Activated gamma-delta T cell treated with anti-CD3 and anti-CD28 coated beads, Interleukin-2, amount 50 U/mL, for 16 hours (primary cell): ENCODE data around the gene UMOD.

Source experiments
- DNase-seq: peaks from one replicate; pipeline ENCODE4 v3.0.0-alpha.2; 2020; ENCODE audit warnings: low read depth

UMOD gene

DNA sequence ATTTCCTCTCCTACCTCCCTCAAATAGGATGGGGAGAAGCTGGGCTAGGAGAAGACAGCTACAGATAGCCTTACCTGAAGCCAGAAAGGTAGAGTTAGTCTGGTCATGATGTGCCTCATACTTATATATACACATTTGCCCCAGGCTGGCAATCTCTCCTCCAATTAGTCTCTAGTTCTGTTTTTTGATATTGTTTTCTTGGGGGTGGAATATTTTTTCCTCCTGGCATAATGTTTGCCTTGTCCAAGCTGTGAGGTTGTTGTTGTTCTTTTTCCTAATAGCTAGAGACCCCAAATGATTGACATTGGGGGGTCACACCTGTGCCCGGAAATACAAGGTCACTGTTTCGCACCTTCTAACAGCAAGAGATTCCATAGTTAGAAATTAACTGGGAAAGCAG lies at the start of gene UMOD:
UMOD (minus strand) TSS at position 101 of the 400 bp plus-strand sequence. CDS start 1,978 bp downstream, outside the sequence.
- DNase-seq: no peak

GRCh38 chr16:20401475-20402016 lies 49.0 kb upstream of the UMOD start:
- no peak for DNase-seq

- no peak for DNase-seq
These were observed 48.6 kb upstream of the UMOD start for GRCh38 chr16:20401066-20401465.

DNA sequence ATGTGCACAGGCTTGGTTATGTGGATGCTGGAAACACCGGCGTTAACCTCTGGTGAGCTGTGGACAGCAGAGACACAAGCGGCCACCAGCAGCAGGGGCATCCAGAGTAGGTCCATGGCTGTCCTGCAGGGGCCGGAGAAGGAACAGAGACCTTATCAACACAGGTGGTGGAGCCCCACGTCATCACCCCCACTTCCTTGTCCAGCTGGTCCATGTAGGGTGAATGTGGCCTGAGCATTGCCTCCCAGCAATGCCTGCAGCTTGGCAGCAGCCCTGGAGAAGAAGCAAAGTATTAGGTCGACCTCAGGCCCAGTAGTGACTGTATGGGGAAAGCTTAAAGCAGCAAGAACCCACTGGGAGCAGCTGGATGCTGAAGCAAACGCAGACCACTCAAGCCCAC lies 46.7 kb upstream of the UMOD start:
- DNase-seq: no peak

GRCh38 chr16:20398603-20399002 lies 46.1 kb upstream of the UMOD start:
- DNase-seq: no peak

GRCh38 chr16:20397468-20398074 lies 45.1 kb upstream of the UMOD start:
- no peak for DNase-seq

GRCh38 chr16:20396846-20397467 lies 44.4 kb upstream of the UMOD start:
- no peak for DNase-seq

GRCh38 chr16:20395946-20396345 lies 43.4 kb upstream of the UMOD start:
- no peak for DNase-seq

- DNase-seq: no peak
These were observed 41.5 kb upstream of the UMOD start for GRCh38 chr16:20393801-20394577.

DNA sequence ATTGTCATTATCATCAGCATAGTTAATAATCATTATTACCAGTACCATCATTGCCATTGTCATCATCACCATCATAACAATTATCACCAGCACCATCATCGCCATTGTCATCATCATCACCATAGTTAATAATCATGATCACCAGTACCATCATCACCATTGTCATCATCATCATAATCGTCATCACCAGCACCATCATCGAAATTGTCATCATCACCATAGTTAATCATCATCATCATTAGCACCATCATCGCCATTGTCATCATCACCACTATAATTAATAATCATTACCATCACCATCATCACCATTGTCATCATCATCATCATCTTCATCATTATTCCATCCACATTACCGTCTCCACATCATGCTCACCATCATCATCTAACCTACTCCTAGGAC lies 38.5 kb upstream of the UMOD start:
- no peak for DNase-seq

DNA sequence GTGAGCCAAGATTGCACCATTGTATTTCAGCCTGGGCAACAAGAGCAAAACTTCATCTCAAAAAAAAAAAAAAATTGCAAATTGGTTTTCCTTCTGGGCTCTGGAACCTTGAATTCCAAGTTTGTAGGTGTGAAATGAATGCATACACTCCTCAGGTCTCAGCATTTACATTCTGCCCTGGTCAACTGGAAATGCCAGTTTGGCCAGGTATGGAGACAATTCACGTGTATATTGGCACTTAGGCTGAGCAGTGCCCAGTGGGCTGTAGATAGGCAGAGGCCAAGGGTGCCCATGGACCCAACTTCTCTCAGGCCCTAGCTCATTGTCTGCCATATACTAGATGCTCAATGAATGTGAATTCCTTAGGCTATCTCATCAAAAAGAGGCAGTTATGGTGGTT lies 36.3 kb upstream of the UMOD start:
- DNase-seq: no peak

DNA sequence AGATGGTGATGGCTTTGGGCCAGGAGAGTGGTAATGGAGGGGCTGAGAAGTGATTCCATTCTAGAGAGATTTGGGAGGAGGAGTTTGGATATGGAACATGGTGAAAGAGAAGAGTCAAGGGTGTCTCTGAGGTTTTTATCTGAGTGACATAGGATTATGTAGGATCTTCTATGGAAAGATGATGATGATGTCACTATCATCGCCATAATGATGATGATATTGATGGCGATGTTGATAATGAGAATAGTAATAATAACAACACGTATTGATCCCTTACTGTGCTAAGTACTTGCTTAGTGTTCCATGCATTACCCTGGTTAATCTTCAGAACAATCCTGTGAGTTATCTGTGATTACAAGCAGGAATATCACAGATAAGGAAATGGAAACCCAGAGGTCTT lies 35.5 kb upstream of the UMOD start:
- no peak for DNase-seq

GRCh38 chr16:20385844-20386832 lies 33.6 kb upstream of the UMOD start:
- DNase-seq: peak; percentile 6

- no peak for DNase-seq
These were observed 30.9 kb upstream of the UMOD start for GRCh38 chr16:20383106-20384029.

- no peak for DNase-seq
These were observed 29.9 kb upstream of the UMOD start for GRCh38 chr16:20382202-20382948.

- DNase-seq: no peak
These were observed 28.3 kb upstream of the UMOD start for GRCh38 chr16:20380782-20381181.

DNA sequence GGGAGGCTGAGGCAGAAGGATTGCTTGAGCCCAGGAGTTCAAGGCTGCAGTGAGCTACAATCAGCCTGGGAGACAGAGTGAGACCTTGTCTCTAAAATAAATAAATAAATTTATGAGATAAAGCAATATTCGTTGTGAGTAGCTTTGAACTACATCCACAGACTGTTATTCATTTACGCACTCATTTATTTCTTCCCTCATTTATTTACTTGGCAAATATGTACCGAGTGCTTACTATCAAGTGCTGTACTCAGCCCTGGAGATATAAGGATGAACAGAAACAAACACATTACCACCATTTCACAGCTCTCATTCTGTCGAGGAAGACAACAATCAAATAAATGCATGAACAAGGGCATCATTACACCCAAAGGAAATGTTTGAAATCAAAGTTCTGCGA lies 24.7 kb upstream of the UMOD start:
- no peak for DNase-seq

DNA sequence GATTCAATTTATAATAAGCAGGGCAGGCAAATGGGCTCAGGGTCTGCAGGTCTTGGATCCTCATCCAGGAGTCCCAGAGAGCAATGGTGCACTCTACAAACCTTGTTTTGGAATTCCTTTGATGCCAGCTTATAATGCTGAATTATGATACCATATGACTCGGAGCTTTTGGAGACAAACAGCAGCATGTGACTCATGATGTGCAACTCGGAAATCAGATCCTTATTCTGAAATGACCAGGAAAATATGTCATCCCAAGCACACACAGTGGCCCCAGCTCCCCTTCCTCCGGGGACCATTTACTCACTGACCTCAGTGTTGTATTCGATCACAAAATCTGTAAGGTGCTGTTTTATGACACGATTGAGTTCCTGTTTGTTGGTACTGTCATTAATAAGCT lies 20.2 kb upstream of the UMOD start:
- DNase-seq: no peak

GRCh38 chr16:20369452-20370054 lies 17.0 kb upstream of the UMOD start:
- no peak for DNase-seq

DNA sequence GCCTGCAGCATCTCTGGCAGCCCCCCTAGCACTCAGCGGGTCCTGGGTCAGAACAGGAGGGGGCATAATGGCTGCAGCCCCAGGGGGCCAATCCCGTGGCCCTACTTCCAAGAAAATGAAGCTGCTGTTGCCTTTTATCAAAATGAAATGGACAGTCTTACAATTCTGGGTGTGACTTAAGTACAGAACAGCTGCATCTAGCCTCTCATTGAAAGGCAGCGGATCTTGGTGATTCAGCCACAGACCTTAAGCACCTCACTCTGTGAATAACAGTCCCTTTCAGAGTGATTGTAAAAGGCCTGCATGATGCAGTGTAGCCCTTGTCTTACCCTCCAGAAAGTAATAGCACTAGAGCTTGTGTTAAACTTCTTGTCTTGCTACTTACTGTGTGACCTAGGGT lies 11.5 kb upstream of the UMOD start:
- DNase-seq: no peak
